GM12878 (cell line): ENCODE data around the gene P2RX6.

ENCODE experiments used
- EZH2 ChIP-seq: IDR thresholded peaks from 2 replicates; pipeline ENCODE4 v1.6.1; 2012; ENCODE audit warnings: low read depth, mild to moderate bottlenecking, control low read depth, inconsistent platforms, low read length, borderline replicate concordance; ENCODE audit not compliant: control insufficient read depth
- TF ChIP-seq, protein P1 (sequence below), 3 experiments: IDR thresholded peaks in 2 of 3; conservative IDR thresholded peaks in 1 of 3; 2 replicates each; pipeline ENCODE4 v1.5.1; 2011; ENCODE audit warnings: low read depth in 3 of 3, low read length in 3 of 3, mild to moderate bottlenecking in 3 of 3, control low read depth in 2 of 3, moderate library complexity in 2 of 3, inconsistent platforms in 1 of 3, mixed read lengths in 1 of 3; ENCODE audit not compliant: control insufficient read depth in 2 of 3, insufficient read depth in 1 of 3; ENCODE audit errors: extremely low read depth in 1 of 3

DNA sequence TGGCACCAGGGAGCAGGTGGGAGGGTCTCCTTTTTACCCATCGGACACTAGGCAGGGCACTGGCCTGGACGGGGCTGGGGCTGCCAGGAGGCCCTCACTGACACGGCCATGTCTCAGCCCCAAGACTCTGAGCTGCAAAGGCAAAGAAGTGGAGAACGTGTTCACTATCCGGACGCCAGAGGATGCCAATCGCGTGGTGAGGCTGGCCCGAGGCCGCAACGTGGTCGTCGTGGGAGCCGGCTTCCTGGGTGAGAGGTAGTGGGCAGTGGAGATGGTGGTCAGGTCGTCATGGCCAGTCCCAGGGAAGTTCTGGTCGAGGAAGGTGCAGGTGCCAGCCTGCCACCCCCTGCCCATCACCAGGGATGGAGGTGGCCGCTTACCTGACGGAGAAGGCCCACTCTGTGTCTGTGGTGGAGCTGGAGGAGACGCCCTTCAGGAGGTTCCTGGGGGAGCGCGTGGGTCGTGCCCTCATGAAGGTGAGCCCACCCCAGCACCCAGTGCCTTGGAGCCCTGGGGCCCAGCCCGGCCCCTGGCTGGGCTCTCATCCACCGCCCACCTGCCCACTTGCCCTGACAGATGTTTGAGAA is 38.6 kb upstream of the P2RX6 start:
- TF ChIP-seq, protein P1, sequence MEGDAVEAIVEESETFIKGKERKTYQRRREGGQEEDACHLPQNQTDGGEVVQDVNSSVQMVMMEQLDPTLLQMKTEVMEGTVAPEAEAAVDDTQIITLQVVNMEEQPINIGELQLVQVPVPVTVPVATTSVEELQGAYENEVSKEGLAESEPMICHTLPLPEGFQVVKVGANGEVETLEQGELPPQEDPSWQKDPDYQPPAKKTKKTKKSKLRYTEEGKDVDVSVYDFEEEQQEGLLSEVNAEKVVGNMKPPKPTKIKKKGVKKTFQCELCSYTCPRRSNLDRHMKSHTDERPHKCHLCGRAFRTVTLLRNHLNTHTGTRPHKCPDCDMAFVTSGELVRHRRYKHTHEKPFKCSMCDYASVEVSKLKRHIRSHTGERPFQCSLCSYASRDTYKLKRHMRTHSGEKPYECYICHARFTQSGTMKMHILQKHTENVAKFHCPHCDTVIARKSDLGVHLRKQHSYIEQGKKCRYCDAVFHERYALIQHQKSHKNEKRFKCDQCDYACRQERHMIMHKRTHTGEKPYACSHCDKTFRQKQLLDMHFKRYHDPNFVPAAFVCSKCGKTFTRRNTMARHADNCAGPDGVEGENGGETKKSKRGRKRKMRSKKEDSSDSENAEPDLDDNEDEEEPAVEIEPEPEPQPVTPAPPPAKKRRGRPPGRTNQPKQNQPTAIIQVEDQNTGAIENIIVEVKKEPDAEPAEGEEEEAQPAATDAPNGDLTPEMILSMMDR (IDR thresholded peaks at IDR 0.05 in 2 of 3, conservative IDR thresholded peaks at IDR 0.05 in 1 of 3; ENCODE audit: control insufficient read depth in 2 of 3, extremely low read depth in 1 of 3, insufficient read depth in 1 of 3, low read depth in 3 of 3, low read length in 3 of 3) = no peak
- TF ChIP-seq EZH2 = no peak
